NCI-H1436 treated with DMSO at 0.1 percent for 48 hours (cell line): ENCODE measurements around the gene DLG2.
A peak's percentile ranks its signal among the peaks of the same experiment; 100 is the strongest.

Experiments
- DNase-seq: peaks from one replicate; lab custom pipeline; 2025; lab: John Stamatoyannopoulos, UW

DLG2 gene

GRCh38 chr11:84465040-84465439 lies 1162.1 kb downstream of the DLG2 start:
- no peak for DNase-seq

- DNase-seq = no peak
Measured at GRCh38 chr11:84455691-84456090, 1171.5 kb downstream of the DLG2 start.

GRCh38 chr11:84452211-84452610 lies 1174.9 kb downstream of the DLG2 start:
- DNase-seq = no peak

- no peak for DNase-seq
Measured at GRCh38 chr11:84438565-84438964, 1188.6 kb downstream of the DLG2 start.

GRCh38 chr11:84437071-84437980 lies 1189.8 kb downstream of the DLG2 start:
- no peak for DNase-seq

- peak; percentile 38 for DNase-seq
Measured at GRCh38 chr11:84430661-84431060, 1196.5 kb downstream of the DLG2 start.

GRCh38 chr11:84425673-84426072 lies 1201.5 kb downstream of the DLG2 start:
- DNase-seq = no peak

- no peak for DNase-seq
Measured at GRCh38 chr11:84420271-84420670, 1206.9 kb downstream of the DLG2 start.

- DNase-seq = no peak
Measured at GRCh38 chr11:84419616-84420015, 1207.5 kb downstream of the DLG2 start.

GRCh38 chr11:84414920-84415319 lies 1212.2 kb downstream of the DLG2 start:
- no peak for DNase-seq

- DNase-seq = no peak
Measured at GRCh38 chr11:84413549-84413948, 1213.6 kb downstream of the DLG2 start.

GRCh38 chr11:84412862-84413261 lies 1214.3 kb downstream of the DLG2 start:
- DNase-seq = no peak

GRCh38 chr11:84408946-84409411 lies 1218.2 kb downstream of the DLG2 start:
- peak; percentile 46 for DNase-seq

GRCh38 chr11:84407091-84407490 lies 1220.1 kb downstream of the DLG2 start:
- DNase-seq = no peak

GRCh38 chr11:84398017-84398626 lies 1229.0 kb downstream of the DLG2 start:
- DNase-seq = peak; percentile 43

- DNase-seq = no peak
Measured at GRCh38 chr11:84396521-84396920, 1230.6 kb downstream of the DLG2 start.

- DNase-seq = no peak
Measured at GRCh38 chr11:84390441-84391078, 1236.6 kb downstream of the DLG2 start.

- no peak for DNase-seq
Measured at GRCh38 chr11:84389696-84390095, 1237.4 kb downstream of the DLG2 start.

GRCh38 chr11:84384731-84385130 lies 1242.4 kb downstream of the DLG2 start:
- DNase-seq = no peak

- DNase-seq = no peak
Measured at GRCh38 chr11:84383576-84383975, 1243.6 kb downstream of the DLG2 start.

- no peak for DNase-seq
Measured at GRCh38 chr11:84381666-84382065, 1245.5 kb downstream of the DLG2 start.

- no peak for DNase-seq
Measured at GRCh38 chr11:84372381-84372950, 1254.7 kb downstream of the DLG2 start.
